SK-N-SH (cell line): Measurements from ENCODE around the gene EIF4E2. TPM values are rescaled to one million over a fixed set of nuclear protein-coding genes. Genes with fewer than 3 reads are reported as not detected.

ENCODE experiments used
- CTCF ChIA-PET: fragments of 300-600, 350-600 bp; formaldehyde crosslinking; extraction: SDS; loops from one replicate; lab custom pipeline; 2021; lab: Yijun Ruan, JAX
- POLR2A ChIA-PET: fragments of 350-600 bp; sonication (Branson Sonifier 250); formaldehyde crosslinking; extraction: SDS; loops from one replicate; lab custom pipeline; 2020; ENCODE audit warnings: antibody characterized with exemption, inconsistent platforms; lab: Yijun Ruan, JAX
- DNase-seq: peaks from one replicate; pipeline ENCODE4 v3.0.0; 2012
- H2AFZ ChIP-seq: fragments of 200-600 bp; sonication (generic); 2 replicates; pipeline ENCODE4 v1.8.1; 2016; ENCODE audit warnings: antibody characterized with exemption, mild to moderate bottlenecking, low read depth
- H3F3A ChIP-seq: fragments of 200-600 bp; sonication (generic); replicated peaks from 2 replicates; pipeline ENCODE3; 2016; ENCODE audit warnings: antibody characterized with exemption, mild to moderate bottlenecking; ENCODE audit not compliant: insufficient read depth
- H3K27ac ChIP-seq, 2 experiments: fragments of 200-500 bp in 1 of 2; fragments of 200-600 bp in 1 of 2; sonication (Bioruptor generic) in 1 of 2; sonication (generic), shearing (Covaris generic) in 1 of 2; 2 replicates each; pipeline versions ENCODE4 v1.5.1 to v1.6.1; 2014 to 2016; ENCODE audit warnings: low read depth in 2 of 2, inconsistent platforms in 1 of 2, low read length in 1 of 2, mild to moderate bottlenecking in 1 of 2, mixed read lengths in 1 of 2
- H3K27me3 ChIP-seq: fragments of 200-600 bp; sonication (generic), shearing (Covaris generic); 2 replicates; pipeline ENCODE4 v1.6.1; 2016; ENCODE audit warnings: mixed run types; ENCODE audit not compliant: insufficient read depth
- H3K36me3 ChIP-seq, 2 experiments: fragments of 200-500 bp in 1 of 2; fragments of 200-600 bp in 1 of 2; sonication (Bioruptor generic) in 1 of 2; sonication (generic) in 1 of 2; replicated peaks in 1 of 2; 2 replicates each; pipeline versions ENCODE3 to v1.5.1; 2014 to 2016; ENCODE audit warnings: low read length in 1 of 2, mild to moderate bottlenecking in 1 of 2; ENCODE audit not compliant: insufficient read depth in 2 of 2, control insufficient read depth in 1 of 2
- H3K4me1 ChIP-seq, 2 experiments: fragments of 200-500 bp in 1 of 2; fragments of 200-600 bp in 1 of 2; sonication (Bioruptor generic) in 1 of 2; sonication (generic), shearing (Covaris generic) in 1 of 2; 2 replicates each; pipeline versions ENCODE4 v1.5.1 to v1.6.1; 2014 to 2016; ENCODE audit warnings: low read depth in 1 of 2, low read length in 1 of 2, mixed run types in 1 of 2; ENCODE audit not compliant: insufficient read depth in 2 of 2, control insufficient read depth in 1 of 2
- H3K4me2 ChIP-seq: fragments of 200-600 bp; sonication (generic), shearing (Covaris generic); 2 replicates; pipeline ENCODE4 v1.6.1; 2017; ENCODE audit warnings: mixed run types
- H3K4me3 ChIP-seq, 2 experiments: fragments of 200-500 bp in 1 of 2; fragments of 200-600 bp in 1 of 2; sonication (Bioruptor generic) in 1 of 2; sonication (generic), shearing (Covaris generic) in 1 of 2; 2 replicates each; pipeline versions ENCODE4 v1.5.1 to v1.8.1; 2014 to 2016; ENCODE audit warnings: low read depth in 2 of 2, inconsistent platforms in 1 of 2, low read length in 1 of 2, mild to moderate bottlenecking in 1 of 2, mixed read lengths in 1 of 2, moderate library complexity in 1 of 2
- H3K79me2 ChIP-seq: fragments of 200-600 bp; sonication (generic); 2 replicates; pipeline ENCODE4 v1.8.1; 2017; ENCODE audit warnings: mild to moderate bottlenecking; ENCODE audit not compliant: insufficient read depth
- H3K9ac ChIP-seq: fragments of 200-600 bp; sonication (generic); 2 replicates; pipeline ENCODE4 v1.6.1; 2017; ENCODE audit warnings: mixed run types
- H3K9me2 ChIP-seq: fragments of 200-600 bp; sonication (generic); 2 replicates; pipeline ENCODE4 v1.6.1; 2017; ENCODE audit warnings: mixed run types
- H3K9me3 ChIP-seq: fragments of 200-600 bp; sonication (generic); 2 replicates; pipeline ENCODE4 v1.6.1; 2017; ENCODE audit warnings: mixed run types, mild to moderate bottlenecking, moderate library complexity
- H4K20me1 ChIP-seq: fragments of 200-600 bp; sonication (generic); 2 replicates; pipeline ENCODE4 v1.6.1; 2017; ENCODE audit warnings: mild to moderate bottlenecking, mixed run types; ENCODE audit not compliant: insufficient read depth
- CHD2 ChIP-seq: fragments of 150-350 bp; IDR thresholded peaks from 2 replicates; pipeline ENCODE4 v1.6.1; 2018; ENCODE audit warnings: low read length; ENCODE audit not compliant: partially characterized antibody
- ELF1 ChIP-seq: IDR thresholded peaks from 2 replicates; pipeline ENCODE4 v1.4.0; 2012
- EZH2phosphoT487 ChIP-seq: fragments of 200-600 bp; sonication (generic); IDR thresholded peaks from 2 replicates; pipeline ENCODE4 v1.6.1; 2017; ENCODE audit warnings: low read depth, mixed run types, mild to moderate bottlenecking, antibody characterized with exemption, moderate library complexity, borderline replicate concordance
- FOSL2 ChIP-seq: IDR thresholded peaks from 2 replicates; pipeline ENCODE4 v1.4.0; 2012; ENCODE audit warnings: low read depth, mild to moderate bottlenecking, moderate library complexity, borderline replicate concordance
- GABPA ChIP-seq: IDR thresholded peaks from 2 replicates; pipeline ENCODE4 v1.4.0; 2012; ENCODE audit warnings: low read depth, mild to moderate bottlenecking
- GATA2 ChIP-seq: sonication (generic); formaldehyde crosslinking; IDR thresholded peaks from 2 replicates; pipeline ENCODE4 v1.5.0; 2020; ENCODE audit warnings: mild to moderate bottlenecking, missing genetic modification reagents
- IRF3 ChIP-seq: fragments of 150-350 bp; IDR thresholded peaks from 2 replicates; pipeline ENCODE4 v1.6.1; 2016; ENCODE audit warnings: mild to moderate bottlenecking, low read depth, low read length
- MXI1 ChIP-seq: IDR thresholded peaks from 2 replicates; pipeline ENCODE4 v1.6.1; 2012; ENCODE audit warnings: mild to moderate bottlenecking, low read depth, low read length, improper control_type of control experiment
- NFIC ChIP-seq: IDR thresholded peaks from 2 replicates; pipeline ENCODE4 v1.4.0; 2012; ENCODE audit warnings: borderline replicate concordance
- PBX3 ChIP-seq: IDR thresholded peaks from 2 replicates; pipeline ENCODE4; 2012
- SIN3A ChIP-seq: IDR thresholded peaks from 2 replicates; pipeline ENCODE4 v1.6.1; 2012; ENCODE audit warnings: low read depth, mild to moderate bottlenecking, low read length, moderate library complexity, borderline replicate concordance
- TCF12 ChIP-seq: IDR thresholded peaks from 2 replicates; pipeline ENCODE4 v1.4.0; 2012
- ZBTB33 ChIP-seq: IDR thresholded peaks from 2 replicates; pipeline ENCODE4 v1.4.0; 2012; ENCODE audit warnings: low read depth, borderline replicate concordance
- WGBS: methylation state at CpG from one replicate; pipeline ENCODE4 v1.1.6; 2017; ENCODE audit warnings: low lambda C conversion rate; 5-methylcytosine and 5-hydroxymethylcytosine counted together
- polyA plus RNA-seq, 3 experiments: library from polyadenylated mRNA; depleted of rRNA; stranded (reverse); fragments of >200 nt; gene quantifications; 2 replicates each; pipeline ENCODE4 v1.2.3, GENCODE V29; 2012

Gene EIF4E2
- polyA plus RNA-seq, 1 of the 3 experiments (the other 2 are of a cell fraction) = 29.1 TPM

- DNase-seq = no peak
- H2AFZ ChIP-seq = no peak overlapping the region
- no peaks in the 10 kb centered on the region for H3F3A ChIP-seq
- no peak overlapping the region for H3K9ac ChIP-seq
- H3K36me3 ChIP-seq = no peaks in the 10 kb centered on the region
- H3K79me2 ChIP-seq = no peaks in the 10 kb centered on the region
- no peak overlapping the region for H3K4me3 ChIP-seq
- POLR2A ChIA-PET = interaction anchor here (0.5 to 1.5 kb wide), 3 partner anchors 9 to 1368 kb away, joined by 3 to 5 read pairs (median 3); partner anchors contain the start of genes EIF4E2 and TIGD1
- no peak for TF ChIP-seq MXI1
- TF ChIP-seq IRF3 = no peak
- no peak for TF ChIP-seq GABPA
- no peak for TF ChIP-seq PBX3
- no peak for TF ChIP-seq CHD2
- TF ChIP-seq SIN3A = no peak
- TF ChIP-seq ELF1 = no peak
- TF ChIP-seq GATA2 (CRISPR knock-in tag) = no peak
- no peak for TF ChIP-seq ZBTB33
- no peak for TF ChIP-seq TCF12
- TF ChIP-seq EZH2phosphoT487 = no peak
- no peak for TF ChIP-seq NFIC
- TF ChIP-seq FOSL2 = no peak
- TF ChIP-seq, all 33 proteins: peak for 0
- 34% methylated on average over 4 of the region's 4 CpGs for WGBS
- CTCF ChIA-PET = interaction anchor here (1.0 to 1.9 kb wide), 2 partner anchors 17 to 612 kb away, joined by 3 to 6 read pairs; partner anchors contain the start of gene NPPC
- H3K9me3 ChIP-seq = no peaks in the 10 kb centered on the region
- no peak overlapping the region for H3K4me2 ChIP-seq
- no peaks in the 10 kb centered on the region for H3K9me2 ChIP-seq
- H3K27ac ChIP-seq = no peak overlapping the region
- no peaks in the 10 kb centered on the region for H3K27me3 ChIP-seq
- no peaks in the 10 kb centered on the region for H4K20me1 ChIP-seq
- no peaks in the 10 kb centered on the region; a peak in 1 of 4 replicates for H3K4me1 ChIP-seq
These were observed 11.8 kb upstream of the EIF4E2 start for GRCh38 chr2:232538671-232539070.
